GM23248 (cell line): Measurements from ENCODE around the gene ZGLP1. TPM values are rescaled to one million over a fixed set of nuclear protein-coding genes. Genes with fewer than 3 reads are reported as not detected.

ENCODE experiments used
- DNase-seq: peaks from one replicate; pipeline ENCODE4 v3.0.0-alpha.2; 2015
- H2AFZ ChIP-seq: fragments of 200-600 bp; sonication (generic); 2 replicates; pipeline ENCODE4 v1.6.1; 2016; ENCODE audit warnings: antibody characterized with exemption
- H3F3A ChIP-seq: fragments of 200-600 bp; sonication (generic); 2 replicates; pipeline ENCODE4 v1.6.1; 2016; ENCODE audit warnings: mild to moderate bottlenecking, antibody characterized with exemption, mixed run types; ENCODE audit not compliant: insufficient read depth
- H3K27ac ChIP-seq: fragments of 200-600 bp; sonication (generic); 2 replicates; pipeline ENCODE4 v1.5.1; 2016; ENCODE audit warnings: mild to moderate bottlenecking
- H3K27me3 ChIP-seq: fragments of 200-600 bp; sonication (generic); replicated peaks from 2 replicates; pipeline ENCODE4 v1.6.1; 2016; ENCODE audit warnings: mild to moderate bottlenecking; ENCODE audit not compliant: insufficient read depth
- H3K36me3 ChIP-seq: fragments of 200-600 bp; sonication (generic); 2 replicates; pipeline ENCODE4 v1.6.1; 2016; ENCODE audit warnings: low read depth, mild to moderate bottlenecking
- H3K4me1 ChIP-seq: fragments of 200-600 bp; sonication (generic); 2 replicates; pipeline ENCODE4 v1.6.1; 2016; ENCODE audit warnings: mild to moderate bottlenecking; ENCODE audit not compliant: insufficient read depth
- H3K4me2 ChIP-seq: fragments of 200-600 bp; sonication (generic); one replicate; pipeline ENCODE4 v1.6.1; 2016; ENCODE audit warnings: mild to moderate bottlenecking; ENCODE audit not compliant: unreplicated experiment
- H3K4me3 ChIP-seq: fragments of 200-600 bp; sonication (generic); 2 replicates; pipeline ENCODE4 v1.5.1; 2016; ENCODE audit warnings: mild to moderate bottlenecking
- H3K79me2 ChIP-seq: fragments of 200-600 bp; sonication (generic); 2 replicates; pipeline ENCODE4 v1.6.1; 2016; ENCODE audit warnings: mild to moderate bottlenecking; ENCODE audit not compliant: insufficient read depth
- H3K9ac ChIP-seq: fragments of 200-600 bp; sonication (generic); 2 replicates; pipeline ENCODE4 v1.6.1; 2016; ENCODE audit warnings: mild to moderate bottlenecking
- H3K9me2 ChIP-seq: fragments of 200-600 bp; sonication (generic); 2 replicates; pipeline ENCODE4 v1.6.1; 2016; ENCODE audit warnings: mixed run types, mild to moderate bottlenecking, moderate library complexity; ENCODE audit not compliant: insufficient read depth
- H3K9me3 ChIP-seq: fragments of 200-600 bp; sonication (generic); one replicate; pipeline ENCODE4 v1.6.1; 2017; ENCODE audit warnings: low read depth
- H4K20me1 ChIP-seq: fragments of 200-600 bp; sonication (generic); 2 replicates; pipeline ENCODE4 v1.6.0; 2016; ENCODE audit not compliant: insufficient read depth
- EZH2 ChIP-seq: fragments of 200-600 bp; sonication (generic); IDR thresholded peaks from 2 replicates; pipeline ENCODE4 v1.6.1; 2018; ENCODE audit warnings: antibody characterized with exemption, mild to moderate bottlenecking; ENCODE audit not compliant: insufficient read depth, poor library complexity, severe bottlenecking
- EZH2phosphoT487 ChIP-seq: fragments of 200-600 bp; sonication (generic); IDR thresholded peaks from 2 replicates; pipeline ENCODE4 v1.6.1; 2018; ENCODE audit warnings: antibody characterized with exemption, moderate library complexity, mild to moderate bottlenecking, low read depth; ENCODE audit not compliant: insufficient read depth
- WGBS, 2 experiments: methylation state at CpG; one replicate each; pipeline ENCODE4 v1.1.6; 2015 to 2017; ENCODE audit warnings: low lambda C conversion rate in 2 of 2, low coverage in 1 of 2; ENCODE audit errors: missing lambda C conversion rate in 2 of 2; 5-methylcytosine and 5-hydroxymethylcytosine counted together
- in situ Hi-C: fragments of 300-500 bp; cut with MboI; formaldehyde crosslinking; loops from 2 replicates; pipeline ENCODE4 v1.15.0; 2020
- polyA plus RNA-seq: library from polyadenylated mRNA; unstranded; fragments of >200 nt; fragmentation: Nextera tagmentation; extraction: Ambion mirVana; gene quantifications from 2 replicates; pipeline ENCODE4 v1.2.1, GENCODE V29; 2016
- total RNA-seq: library from RNA; depleted of rRNA; stranded (reverse); fragments of >200 nt; shearing (Covaris generic); gene quantifications from 2 replicates; pipeline ENCODE4 v1.2.3, GENCODE V29; 2014

The ZGLP1 gene
- total and polyA plus RNA-seq, 2 experiments from 2014 or later = 1.8 to 2.5 TPM

DNA sequence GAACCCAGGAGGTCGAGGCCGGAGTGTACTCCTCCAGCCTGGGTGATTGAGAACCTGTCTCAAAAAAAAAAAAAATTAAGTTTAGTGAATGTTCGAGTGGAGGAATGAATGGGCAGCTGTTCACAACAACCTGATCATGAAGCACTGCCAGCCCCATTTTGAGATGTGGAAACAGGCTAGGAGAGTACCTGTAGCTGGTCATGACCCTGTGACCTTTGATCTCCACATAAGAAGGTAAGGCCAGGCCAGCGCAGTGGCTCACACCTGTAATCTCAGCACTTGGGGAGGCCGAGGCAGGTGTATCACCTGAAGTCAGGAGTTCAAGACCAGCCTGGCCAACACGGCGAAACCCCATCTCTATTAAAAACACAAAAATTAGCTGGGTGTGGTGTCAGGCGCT is 16.1 kb upstream of the ZGLP1 start:
- H3K4me3 ChIP-seq = no peak overlapping the region
- no peaks in the 10 kb centered on the region for H3K4me1 ChIP-seq
- H3K27me3 ChIP-seq = no peaks in the 10 kb centered on the region
- H3K27ac ChIP-seq = no peak overlapping the region
- H4K20me1 ChIP-seq = no peaks in the 10 kb centered on the region
- WGBS, 2 experiments = 90% methylated on average over 8 of the region's 8 CpGs
- H3K9me2 ChIP-seq = no peaks in the 10 kb centered on the region
- H3K79me2 ChIP-seq = peaks cover 61% of the 10 kb centered on the region
- no peak overlapping the region for H3K9ac ChIP-seq
- peaks cover 24% of the 10 kb centered on the region; the same call in 1 of the 2 replicates for H3K36me3 ChIP-seq
- TF ChIP-seq EZH2phosphoT487 (no peak), EZH2 (no peak)
- in situ Hi-C loops = no loop called here
- no peaks in the 10 kb centered on the region for H3F3A ChIP-seq
- no peak for DNase-seq
- H2AFZ ChIP-seq = no peak overlapping the region
- no peaks in the 10 kb centered on the region for H3K9me3 ChIP-seq
- H3K4me2 ChIP-seq = no peak overlapping the region

DNA sequence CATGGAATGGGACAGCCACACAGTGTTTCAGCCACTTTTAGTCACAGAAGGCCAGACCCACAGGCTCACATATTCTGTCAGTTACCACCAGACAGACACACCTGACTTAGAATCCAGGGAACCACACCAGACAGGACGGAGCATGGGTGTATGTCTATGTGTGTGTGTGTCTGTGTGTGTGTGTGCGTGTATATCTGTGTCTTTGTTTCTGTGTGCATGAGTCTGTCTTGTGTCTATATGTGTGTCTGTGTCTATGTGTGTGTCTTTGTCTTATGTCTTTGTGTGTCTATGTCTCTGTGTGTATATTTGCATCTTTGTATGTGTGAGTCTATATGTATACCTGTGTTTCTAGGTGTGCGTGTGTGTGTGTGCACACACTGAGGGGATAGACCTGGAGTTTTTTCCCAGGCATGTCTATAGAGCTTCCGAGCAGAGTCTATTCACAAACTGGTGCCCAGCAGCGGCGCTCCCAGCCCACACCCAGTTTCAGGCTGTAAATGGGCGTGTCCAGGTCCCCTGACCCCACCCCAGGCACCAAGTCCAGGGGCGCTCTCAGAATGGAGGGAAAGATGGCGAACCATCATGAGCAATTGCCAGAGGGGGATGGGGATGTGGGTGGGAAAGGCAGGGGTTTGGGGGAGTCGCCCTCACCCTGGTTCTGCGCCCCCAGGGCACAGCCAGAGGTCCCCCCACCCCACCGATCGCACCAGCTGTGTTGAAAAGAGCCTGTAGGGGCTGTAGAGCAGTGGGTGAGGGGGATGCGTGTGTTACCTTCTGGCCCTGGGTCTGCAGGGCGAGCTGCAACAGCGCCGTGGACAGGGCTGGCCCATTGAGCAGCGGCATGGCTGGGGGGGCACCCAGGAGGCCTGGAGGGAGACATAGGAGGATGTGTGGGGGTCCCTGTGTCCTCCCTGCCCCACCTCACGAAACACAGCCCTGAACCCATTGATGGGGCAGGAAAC is 12.5 kb upstream of the ZGLP1 start:
- no peak overlapping the region for H3K4me3 ChIP-seq
- no peaks in the 10 kb centered on the region for H4K20me1 ChIP-seq
- peaks cover 26% of the 10 kb centered on the region; the same call in 1 of the 2 replicates for H3K79me2 ChIP-seq
- H3K4me1 ChIP-seq = no peaks in the 10 kb centered on the region
- H2AFZ ChIP-seq = no peak overlapping the region
- no peaks in the 10 kb centered on the region for H3K27me3 ChIP-seq
- no peak overlapping the region for H3K4me2 ChIP-seq
- H3F3A ChIP-seq = no peaks in the 10 kb centered on the region
- DNase-seq = no peak
- H3K27ac ChIP-seq = no peak overlapping the region
- in situ Hi-C loops = no loop called here
- WGBS, 2 experiments = 94 to 95% methylated on average over 15 to 19 of the region's 19 CpGs
- H3K9me2 ChIP-seq = no peaks in the 10 kb centered on the region
- TF ChIP-seq EZH2 = no peak
- TF ChIP-seq EZH2phosphoT487 = no peak
- no peaks in the 10 kb centered on the region for H3K9me3 ChIP-seq
- H3K9ac ChIP-seq = no peak overlapping the region
- H3K36me3 ChIP-seq = peaks cover 16% of the 10 kb centered on the region; the same call in 1 of the 2 replicates

DNA sequence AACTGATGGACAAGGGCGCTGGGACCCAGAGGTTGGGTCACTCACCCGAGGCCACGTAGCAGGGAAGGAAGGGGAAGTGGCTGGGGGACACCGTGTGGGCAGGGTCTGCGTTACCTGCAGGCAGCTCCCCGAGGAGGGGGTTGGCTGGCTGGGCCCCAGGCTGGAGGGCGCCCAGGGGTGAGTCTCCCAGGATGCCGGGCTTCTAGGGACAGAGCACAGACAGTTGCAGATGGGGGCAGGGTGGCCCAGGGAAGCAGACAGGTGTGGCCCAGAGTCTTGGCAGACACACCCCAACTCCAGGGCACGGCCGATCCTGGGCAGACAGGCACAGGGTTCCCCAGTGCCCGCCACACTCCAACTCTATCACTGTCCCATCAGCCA is 11.8 kb upstream of the ZGLP1 start:
- in situ Hi-C loops = no loop called here
- Histone ChIP-seq H3K9ac (no peak overlapping the region), H3K27me3 (no peaks in the 10 kb centered on the region), H3K79me2 (peaks cover 20% of the 10 kb centered on the region; the same call in 1 of the 2 replicates), H3K4me3 (no peak overlapping the region), H3K36me3 (peaks cover 16% of the 10 kb centered on the region; the same call in 1 of the 2 replicates), H2AFZ (no peak overlapping the region), H3K4me2 (no peak overlapping the region), H3K9me3 (no peaks in the 10 kb centered on the region), H3K27ac (no peak overlapping the region), H3F3A (no peaks in the 10 kb centered on the region), H4K20me1 (no peaks in the 10 kb centered on the region), H3K4me1 (no peaks in the 10 kb centered on the region), H3K9me2 (no peaks in the 10 kb centered on the region)
- WGBS, 2 experiments = 93% methylated on average over 11 of the region's 11 CpGs
- DNase-seq = no peak
- TF ChIP-seq EZH2 = no peak
- TF ChIP-seq EZH2phosphoT487 = no peak

DNA sequence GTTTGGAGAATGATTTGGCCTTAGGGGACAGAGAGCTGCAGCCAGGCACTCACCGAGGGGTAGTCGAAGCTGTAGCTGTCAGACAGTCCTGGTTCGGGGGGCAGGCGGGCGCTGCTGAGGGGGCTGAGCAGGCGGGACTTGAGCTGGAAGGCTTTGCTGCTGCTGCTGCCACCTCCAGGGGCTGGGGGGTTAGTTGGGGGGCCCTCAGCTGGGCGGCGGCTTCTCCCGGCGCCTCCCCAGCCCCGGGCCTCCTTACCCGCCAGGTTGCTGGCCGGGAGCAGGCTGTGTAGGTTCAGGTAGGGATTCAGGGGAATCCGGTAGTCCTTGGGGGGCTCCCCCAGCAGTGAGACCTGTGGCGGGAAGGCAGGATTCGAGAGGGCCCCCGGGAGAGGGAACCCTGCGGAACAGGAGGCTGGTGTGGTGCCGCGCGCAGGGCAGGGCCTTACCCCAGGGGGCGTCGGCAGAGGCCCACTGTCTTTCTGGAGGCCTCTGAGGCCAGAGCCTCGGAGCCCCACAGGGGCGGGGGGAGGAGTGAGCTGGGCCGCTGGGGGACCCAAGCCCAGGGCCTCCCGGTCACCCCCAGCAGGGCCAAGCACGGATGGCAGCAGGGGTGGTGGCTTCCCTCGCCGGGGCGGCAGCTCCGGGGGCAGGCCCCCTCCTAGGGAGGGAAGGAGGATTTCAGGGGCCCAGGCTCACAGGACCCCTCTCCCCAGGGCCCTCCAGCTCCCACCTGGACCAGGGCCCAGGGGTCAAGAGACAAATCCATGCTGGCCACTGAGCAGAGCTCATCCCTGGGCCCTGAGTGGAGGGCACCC is 11.2 kb upstream of the ZGLP1 start:
- in situ Hi-C loops = no loop called here
- TF ChIP-seq EZH2phosphoT487 (no peak), EZH2 (no peak)
- Histone ChIP-seq H4K20me1 (no peaks in the 10 kb centered on the region), H3K27me3 (no peaks in the 10 kb centered on the region), H3K4me3 (no peak overlapping the region), H3K4me1 (0 out of 2 replicates have a peak, but pooled peaks cover 4% of the 10 kb centered on the region), H3K9ac (no peak overlapping the region), H3K27ac (no peak overlapping the region), H3K36me3 (peaks cover 15% of the 10 kb centered on the region; the same call in 1 of the 2 replicates), H2AFZ (no peak overlapping the region), H3K4me2 (no peak overlapping the region), H3K79me2 (peaks cover 14% of the 10 kb centered on the region; the same call in 1 of the 2 replicates), H3K9me3 (no peaks in the 10 kb centered on the region), H3F3A (no peaks in the 10 kb centered on the region), H3K9me2 (no peaks in the 10 kb centered on the region)
- DNase-seq = no peak
- WGBS, 2 experiments = 95 to 96% methylated on average over 12 to 32 of the region's 32 CpGs
